ENCODE results near the gene TBL1X.

Gene TBL1X

DNA sequence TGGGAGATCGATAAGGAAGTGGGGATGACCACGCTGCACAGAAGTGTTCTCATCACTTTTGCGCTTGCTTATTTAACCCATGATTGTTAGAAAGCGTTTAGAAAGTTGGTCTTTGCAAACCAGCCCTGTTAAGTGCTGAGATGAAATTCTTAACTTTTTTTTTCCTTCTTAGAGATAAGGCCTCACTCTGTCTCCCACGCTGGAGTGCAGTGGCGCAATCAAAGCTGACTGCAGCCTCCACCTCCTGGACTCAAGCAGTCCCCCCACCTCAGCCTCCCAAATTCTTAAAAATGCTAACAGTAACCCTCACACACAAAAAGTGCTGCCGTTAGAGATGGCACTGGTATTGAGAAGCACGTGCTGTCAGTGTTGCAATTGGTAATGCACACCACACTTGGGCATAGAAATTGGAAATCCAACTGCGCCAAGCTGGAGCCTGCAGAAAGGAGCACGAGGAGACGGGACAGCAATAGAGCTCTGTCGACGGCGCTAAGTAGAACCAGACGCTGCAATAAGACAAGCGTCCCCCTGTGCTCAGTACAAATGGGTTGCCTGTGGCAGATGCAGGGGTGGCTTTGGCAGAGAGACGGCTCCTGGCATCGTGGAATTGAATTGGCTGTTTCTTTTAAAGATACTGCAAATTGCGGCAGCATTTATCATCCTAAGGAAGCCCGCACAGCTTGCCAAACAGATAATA is 113.4 kb downstream of the TBL1X start:
- DNase-seq, result peak in 39 of 58 donors; percentile 1 to 65 (median 36)

DNA sequence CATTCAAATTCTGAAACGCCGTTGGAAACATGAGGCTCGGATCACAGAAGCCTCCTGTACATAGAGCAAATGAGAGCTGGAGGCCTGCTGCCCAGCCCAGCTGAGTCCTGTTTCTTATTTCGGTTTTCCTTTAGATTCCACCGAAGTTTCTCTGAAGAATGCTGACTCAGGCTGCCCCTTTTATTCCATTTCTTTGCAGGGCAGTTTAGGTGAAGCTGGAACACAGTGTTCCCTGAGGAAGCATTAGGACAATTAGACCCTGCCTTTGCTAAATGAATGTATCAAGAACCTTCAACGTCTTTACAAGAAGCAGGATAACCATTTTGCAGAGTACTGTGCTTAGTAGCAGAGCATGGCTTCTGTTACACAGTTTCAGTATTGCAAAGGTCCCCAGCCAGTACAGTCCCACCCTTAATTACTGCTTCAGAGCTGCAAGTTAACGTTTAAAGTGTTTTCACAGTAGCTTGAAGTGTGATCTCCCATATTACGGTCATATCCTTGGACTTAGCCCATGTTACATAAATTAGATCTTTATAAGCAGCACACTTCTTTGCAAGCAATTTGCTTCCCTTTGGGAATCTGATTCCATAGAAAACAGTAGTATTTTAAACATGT is 117.0 kb downstream of the TBL1X start:
- DNase-seq, result no peak

DNA sequence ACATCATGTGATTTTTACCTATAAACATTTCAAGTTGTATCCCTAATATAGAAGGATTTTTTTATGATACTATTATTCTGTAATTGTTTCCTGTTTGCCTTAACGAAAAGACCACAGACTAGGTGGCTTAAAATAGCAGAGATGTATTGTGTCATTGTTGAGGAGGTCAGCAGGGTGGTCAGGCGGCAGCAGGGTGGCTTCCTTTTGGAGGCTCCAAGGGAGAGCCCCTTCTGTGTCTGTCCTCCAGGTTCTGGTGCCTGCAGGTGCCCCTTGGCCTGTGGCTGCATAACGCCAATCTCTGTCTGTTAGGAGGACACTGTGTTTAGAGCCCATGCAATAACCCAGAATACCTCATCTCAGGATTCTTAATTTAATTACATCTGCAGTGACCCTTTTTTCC is 118.1 kb downstream of the TBL1X start:
- DNase-seq, result no peak

DNA sequence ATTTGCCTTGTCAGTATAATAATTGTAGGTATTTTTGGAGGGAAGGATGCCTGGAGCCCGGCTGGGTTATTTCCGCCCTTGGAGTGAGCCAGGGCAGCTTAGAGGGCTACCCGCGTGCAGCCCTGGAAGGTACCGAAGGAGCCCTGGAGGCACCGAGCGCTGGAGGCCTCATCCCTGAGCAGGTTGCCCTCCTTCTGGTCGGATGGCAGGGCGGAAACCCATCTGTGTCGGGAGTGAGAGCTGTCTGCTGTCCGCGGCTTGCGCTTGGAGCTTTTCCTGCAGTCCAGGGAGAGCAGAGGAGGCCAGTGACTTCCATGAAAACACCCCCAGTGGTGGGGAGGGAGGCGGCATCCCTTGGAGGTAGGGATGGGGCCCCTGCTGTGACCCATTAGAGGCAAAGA is 122.1 kb downstream of the TBL1X start:
- DNase-seq, result no peak

DNA sequence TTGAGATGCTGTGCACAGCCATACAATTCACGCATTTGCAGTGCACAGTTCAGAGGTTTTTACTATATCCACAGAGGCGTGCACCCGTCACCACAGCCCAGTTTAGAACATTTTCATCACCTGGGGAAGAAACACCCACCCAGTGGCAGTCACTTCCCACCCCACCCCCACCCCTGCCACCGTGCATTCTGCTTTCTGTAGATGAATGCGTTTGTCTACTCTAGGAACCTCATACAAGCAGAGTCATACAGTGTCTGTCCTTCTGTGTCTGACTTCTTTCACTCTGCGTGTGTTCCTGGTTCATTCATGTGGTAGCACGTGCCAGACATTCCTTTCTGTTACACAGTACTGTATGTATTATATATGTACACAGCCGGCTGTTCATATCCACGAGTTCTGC is 122.8 kb downstream of the TBL1X start:
- no peak for DNase-seq

DNA sequence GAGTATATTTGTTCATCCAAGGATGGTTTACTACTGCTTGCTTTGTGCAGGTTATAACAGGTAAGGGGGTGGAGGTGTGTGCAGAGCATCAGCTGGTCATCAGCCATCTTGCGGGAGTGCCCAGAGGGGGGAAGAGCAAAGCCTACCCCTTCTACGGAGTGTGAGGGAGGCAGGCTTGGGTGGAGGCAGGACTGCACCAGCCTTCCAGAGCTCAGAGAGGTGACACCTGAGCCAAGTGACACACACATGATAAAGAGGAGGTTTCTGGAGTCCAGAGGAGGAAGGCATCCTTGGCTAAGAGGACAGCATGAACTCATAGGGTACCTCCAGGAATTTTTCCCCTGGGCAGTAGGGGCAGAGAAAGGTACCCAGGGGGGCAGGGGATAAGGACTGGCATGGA is 126.6 kb downstream of the TBL1X start:
- DNase-seq, result no peak

DNA sequence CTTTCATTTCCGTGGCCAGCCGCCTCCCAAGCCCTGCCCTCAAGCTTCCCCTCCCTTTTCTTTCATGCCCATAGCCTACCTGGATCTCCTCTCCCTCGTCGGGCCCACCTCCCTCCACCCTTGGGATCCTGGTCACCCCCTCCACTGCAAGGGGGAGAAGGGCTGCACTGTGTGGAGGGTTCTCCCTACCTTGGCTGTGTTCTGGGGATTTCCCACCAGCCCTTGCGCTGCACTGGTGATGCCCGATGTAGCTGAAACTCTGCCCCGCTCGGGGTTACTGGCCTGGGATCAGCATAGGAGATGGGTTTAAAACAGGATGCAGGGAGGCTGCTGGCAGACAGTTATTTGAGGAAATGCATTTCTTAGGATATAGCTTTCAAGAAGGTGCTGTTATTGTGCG is 128.9 kb downstream of the TBL1X start:
- DNase-seq, result no peak

DNA sequence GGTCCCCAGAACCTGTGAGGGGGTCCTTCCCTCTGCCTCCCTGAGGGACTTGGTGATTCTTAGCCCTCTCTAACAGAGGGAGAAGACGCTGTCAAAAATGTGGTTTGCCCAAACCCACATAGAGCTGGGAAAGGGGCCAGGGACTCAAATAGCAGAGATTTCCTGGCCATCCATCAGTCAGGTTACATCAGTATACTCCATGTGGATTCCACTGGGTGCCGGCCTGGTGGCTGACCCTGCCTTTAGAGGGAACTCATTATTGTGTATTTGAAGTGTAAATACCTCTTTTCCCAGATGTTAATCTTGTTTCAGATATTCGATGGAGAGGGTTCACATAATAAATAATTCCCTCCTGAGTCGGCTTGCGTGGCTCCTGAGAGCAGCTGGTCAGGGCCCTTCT is 130.3 kb downstream of the TBL1X start:
- no peak for DNase-seq

DNA sequence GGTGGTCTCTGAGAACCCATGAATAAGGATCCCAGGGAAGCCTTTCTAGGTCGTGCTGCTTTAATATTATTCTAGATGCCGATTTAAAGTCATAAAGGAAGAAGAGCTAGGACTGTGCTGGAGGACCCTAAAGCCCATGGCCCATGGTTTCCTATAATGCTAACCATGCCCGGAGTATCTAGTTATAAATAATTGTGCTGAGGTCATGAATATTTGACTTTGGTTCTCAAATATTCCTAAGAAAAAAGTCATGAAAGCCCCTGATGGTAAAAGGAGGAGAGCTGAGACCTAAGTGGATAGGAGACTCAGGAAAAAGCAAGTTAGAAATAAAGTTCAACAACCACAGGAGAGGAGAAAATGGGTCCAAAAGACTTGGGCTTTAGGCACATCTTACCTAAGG is 132.0 kb downstream of the TBL1X start:
- no peak for DNase-seq

DNA sequence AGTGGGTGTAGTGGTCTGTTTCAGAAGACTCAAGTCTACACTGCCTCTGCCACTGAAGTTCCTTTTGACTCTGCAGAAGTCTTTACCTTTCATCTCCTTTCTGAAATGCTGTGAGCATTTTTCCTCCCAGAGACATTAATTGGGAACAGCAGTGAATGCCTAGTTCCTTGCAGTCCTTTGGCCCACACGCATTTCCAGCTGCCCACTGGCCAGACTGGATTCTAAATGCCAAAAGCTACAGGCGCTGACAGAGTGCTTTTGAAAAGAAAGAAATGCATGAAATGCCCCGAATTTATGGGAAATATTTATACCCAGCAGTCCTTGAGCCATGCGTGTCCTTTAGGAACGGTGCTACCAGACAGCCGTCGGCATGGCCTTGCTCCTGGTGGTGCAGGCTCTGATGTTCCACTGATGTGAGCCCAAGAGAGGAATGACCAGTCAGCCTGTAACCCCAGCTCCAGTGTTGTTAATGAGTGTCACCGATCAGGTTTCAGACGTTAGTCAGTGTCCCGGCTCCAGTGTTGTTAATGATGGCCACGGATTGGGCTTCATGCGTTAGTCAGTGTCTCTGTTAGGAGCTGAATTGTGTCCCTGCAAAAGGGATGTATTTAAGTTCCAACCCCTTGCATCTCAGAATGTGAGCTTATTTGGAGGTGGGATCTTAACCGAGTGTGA is 132.6 kb downstream of the TBL1X start:
- no peak for DNase-seq

DNA sequence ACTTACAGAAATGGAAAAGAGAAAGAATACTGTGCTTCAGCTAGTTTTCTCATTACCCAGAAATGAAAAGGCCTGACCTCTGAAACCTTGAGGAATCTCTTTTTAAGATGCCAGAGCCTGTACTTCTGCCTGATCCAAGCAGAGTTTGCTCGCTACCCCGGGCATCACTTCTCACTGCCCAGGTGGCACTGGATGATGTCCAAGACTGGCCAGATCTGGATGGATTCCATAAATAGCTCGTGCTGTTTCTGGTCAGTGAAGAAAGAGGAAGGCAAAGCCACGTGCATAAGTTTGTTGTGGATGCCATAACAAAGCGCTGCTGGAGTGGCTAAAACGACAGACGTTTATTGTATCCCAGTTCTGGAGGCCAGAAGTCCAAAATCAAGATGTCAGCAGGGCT is 133.5 kb downstream of the TBL1X start:
- peak in 1 of 58 donors; percentile 7 for DNase-seq

DNA sequence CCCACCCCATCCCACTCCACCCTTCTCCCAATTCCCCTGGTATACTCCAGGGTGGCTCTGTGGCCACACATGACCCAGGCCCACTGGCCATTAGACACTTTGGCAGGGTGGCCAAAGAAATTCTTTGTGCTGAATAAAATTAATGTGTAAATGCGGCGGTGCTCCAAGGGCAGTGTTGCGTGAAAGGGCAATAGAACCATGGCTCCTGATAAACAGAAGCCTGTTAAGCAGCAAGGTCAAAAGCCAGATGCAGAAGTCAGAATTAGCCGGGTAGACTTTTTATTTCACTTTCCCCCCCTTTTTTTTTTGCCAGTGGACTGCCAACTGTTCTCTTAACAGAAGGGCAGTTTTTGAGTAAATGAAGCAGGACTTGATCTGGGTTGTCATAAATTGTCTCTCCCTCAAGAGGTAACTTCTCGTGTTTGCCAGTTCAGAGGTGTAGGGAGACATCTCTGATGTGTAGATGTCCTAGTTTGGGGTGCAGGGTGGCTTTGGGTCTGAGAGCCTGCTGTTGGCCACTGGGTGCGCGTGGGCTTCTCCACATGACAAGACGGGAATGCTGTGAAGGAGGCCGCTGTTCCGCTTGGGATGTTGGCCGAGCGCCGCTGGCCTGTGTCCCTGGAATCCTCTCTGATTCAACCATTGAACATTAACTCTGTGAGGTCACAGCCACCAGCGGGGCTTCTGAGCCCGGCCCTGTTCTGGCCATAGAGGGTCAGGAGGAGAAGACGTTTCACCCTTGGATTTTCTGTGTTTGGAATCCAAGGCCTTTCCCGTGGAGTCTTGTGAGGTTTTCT is 139.5 kb downstream of the TBL1X start:
- peak in 56 of 58 donors; percentile 1 to 83 (median 50) for DNase-seq

DNA sequence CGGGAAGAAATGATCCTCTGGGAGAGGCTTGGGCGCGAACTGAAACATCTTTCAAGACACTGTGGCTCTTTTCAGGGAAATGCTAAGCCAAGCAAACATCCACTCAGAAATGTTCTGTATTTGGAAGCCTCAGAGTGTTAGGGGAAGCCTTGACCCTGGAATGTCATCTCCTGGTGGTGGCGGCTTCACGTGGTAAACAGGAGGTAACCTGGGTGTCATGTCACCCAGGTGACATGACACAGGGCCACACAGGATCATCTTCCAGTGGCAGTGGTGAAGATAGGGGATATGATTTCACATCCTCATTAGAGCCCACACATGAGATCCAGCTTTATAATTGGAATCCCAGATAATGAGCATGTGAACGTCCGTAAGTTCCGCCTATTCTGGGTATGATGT is 140.0 kb downstream of the TBL1X start:
- DNase-seq, result no peak

DNA sequence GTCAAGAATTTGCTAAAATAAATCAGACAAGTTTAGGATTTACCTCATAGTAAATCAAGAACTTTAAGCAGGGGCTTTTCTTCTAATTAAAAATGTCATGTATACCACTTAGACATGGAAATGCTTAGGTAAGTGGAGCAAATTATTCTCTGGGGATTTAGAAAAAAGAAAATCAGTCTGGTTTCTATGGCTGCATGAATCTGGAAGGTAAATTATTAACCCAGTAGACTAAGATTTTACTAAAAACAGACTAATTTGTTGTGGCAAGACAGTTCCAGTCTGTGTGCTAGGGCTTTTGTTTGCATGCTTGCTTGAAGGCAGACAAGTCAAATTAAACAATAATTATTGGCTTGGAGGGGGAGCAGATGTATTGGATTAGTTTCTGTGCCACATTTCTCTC is 140.6 kb downstream of the TBL1X start:
- no peak for DNase-seq

DNA sequence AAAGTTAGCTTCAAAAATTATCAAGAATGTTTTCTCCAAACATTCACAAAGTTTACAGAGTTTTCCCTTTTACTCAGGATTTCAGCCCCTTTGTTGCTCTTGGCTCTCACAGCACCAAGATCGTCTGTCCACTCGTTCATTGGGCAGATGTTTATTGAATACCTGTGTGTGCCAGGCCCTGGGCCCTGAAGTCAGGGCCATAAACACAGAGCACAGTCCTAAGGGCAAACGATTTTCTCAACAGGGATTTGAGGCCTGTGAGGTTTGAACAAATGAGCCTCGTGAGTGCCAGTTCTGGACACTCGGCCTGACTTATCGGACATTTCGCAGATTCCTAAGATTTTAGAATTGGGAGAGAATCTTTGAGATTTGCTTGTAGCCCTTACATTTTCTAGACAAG is 142.1 kb downstream of the TBL1X start:
- no peak for DNase-seq

DNA sequence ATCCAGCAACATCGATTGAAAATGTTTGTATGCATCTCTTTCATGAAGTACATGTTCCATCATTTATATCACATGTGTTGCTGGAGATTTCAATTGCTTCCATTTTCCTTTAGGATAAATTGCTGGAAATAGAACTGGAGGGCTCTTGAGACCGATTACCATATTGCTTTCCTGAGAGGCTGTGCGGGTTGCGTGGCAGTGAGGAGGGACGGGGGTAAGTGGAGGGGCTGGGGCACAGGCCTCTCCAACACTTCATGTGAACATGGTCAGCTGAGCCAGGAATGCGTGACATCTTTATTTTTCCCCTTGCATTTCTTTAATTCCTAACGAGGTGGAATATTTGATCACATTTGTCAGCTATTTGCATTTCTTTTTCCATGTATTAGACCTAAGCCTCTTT is 144.6 kb downstream of the TBL1X start:
- DNase-seq, result no peak

DNA sequence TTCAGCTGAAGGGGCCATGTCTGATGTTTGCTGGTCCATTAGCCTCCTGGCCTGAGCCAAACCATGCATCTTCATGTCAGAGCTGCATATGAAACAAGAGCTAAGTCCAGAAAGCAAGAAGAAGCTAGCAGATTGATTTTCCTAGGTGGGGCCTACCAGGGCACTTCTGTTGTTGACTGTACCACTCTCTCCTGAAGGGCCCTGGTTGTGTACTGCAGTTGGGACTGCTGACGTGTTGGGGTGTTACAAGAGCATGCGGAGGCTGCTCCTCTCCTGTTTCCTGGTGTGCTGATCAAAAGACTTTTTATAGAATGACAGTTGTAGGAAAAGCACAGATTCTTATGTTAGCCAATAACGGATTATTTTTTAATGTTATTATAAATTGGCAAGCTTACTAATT is 145.1 kb downstream of the TBL1X start:
- DNase-seq, result no peak

DNA sequence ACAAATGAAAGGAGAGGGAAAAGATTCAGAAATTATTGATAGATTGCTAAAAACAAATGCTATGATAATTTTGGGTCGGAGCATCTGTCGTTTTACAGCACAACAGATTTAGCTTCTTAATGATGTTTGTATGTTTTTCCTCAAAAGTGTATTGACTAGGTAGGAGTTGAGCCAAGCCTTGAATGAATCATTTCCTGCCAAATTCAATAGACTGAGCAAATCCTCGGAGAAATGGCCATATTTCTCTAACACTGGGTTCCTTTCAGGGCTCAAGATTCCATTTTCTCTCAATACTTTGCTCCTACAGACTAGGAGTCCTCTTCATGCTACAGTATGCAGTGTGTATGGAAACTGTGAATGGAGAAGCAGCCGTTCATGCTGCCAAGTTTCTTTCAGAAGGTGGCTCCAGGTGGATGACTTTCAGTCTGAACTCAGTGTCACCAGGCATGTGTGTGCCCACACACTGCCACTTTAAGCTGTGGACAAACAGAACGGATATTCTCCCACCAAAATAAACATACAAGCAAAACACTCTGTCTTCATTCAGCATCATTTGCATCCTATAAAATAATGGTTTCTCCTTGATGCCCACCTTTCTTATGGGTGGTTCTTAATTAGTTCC is 146.0 kb downstream of the TBL1X start:
- DNase-seq, result no peak

DNA sequence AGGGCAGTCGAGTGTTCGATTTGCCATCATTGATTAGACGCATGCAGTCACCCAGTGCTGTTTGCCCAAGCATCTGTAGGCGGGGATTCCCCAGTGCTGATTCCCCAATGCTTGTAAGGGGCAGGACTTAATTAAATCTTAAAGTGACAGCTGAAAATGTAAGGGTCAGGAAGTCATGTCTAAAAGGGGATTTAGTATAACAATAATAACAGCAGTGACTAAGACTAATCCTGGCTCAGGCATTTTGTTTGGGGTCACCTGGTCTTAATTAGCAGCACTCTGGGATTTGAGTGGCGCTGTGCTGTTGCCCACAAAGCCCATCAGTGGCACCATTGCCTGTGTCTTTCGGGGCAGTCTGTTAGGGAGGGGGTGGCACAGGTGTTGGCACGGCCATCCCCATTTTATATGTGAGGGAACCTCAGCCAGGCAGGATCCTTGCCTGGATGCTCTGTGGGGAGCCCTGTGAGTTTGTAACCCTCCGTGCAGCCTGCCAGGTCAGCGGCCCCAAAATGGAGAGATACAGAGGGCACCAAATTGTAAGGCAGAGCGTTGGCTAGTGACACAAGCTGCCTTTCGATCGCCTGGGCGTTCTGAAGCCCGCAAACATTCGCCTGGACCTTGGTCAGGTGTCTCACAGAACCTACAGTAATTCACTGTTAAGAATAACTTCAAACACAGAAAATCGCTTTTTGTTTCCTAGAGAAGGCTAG is 146.7 kb downstream of the TBL1X start:
- no peak for DNase-seq

DNA sequence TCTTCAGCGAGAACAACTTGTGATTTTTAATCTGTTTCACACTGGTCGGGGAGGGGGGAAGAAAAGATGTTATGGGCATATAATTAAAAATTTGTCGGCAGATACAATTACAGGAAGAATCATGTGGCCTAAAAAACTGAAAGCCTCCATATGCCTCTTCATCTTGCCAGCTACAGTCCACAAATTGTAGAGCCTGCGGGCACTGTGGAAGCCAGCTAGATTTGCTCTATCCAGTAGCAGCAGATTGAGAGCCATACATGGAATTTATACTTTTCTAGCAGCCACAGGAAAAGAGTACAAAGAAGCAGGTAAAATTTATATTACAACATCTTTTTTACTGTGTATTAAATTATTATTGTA is 147.3 kb downstream of the TBL1X start:
- DNase-seq, result no peak

DNA sequence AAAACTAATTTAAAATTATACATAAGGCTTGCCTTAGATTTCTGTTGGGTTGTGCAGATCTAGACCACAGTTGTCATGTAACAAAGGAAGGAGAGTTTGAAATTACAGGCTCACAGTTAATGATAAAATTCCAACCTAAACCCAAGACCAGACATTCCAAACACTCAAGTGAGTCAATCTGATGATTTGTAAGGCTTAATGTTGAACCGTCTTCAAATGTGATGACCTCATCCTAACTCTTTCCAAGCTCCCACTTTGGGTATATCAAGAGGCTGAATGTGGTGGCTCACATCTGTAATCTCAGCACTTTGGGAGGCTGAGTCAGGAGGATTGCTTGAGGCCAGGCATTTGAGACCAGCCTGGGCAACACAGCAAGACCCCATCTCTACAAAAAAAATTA is 149.2 kb downstream of the TBL1X start:
- no peak for DNase-seq
